CD14-positive monocyte (primary cell): ENCODE measurements around the gene SNAPC3. TPM values are rescaled to one million over a fixed set of nuclear protein-coding genes. Genes with fewer than 3 reads are reported as not detected.

Experiments
- DNase-seq, 3 donors: peaks; one replicate each; pipeline ENCODE4 v3.0.0-alpha.2; 2011 to 2022
- H2AFZ ChIP-seq: 2 replicates; pipeline ENCODE4 v1.6.0; 2012; ENCODE audit warnings: mild to moderate bottlenecking, low read depth, low read length, inconsistent platforms; ENCODE audit not compliant: insufficient read depth, poor library complexity, severe bottlenecking
- H3K27ac ChIP-seq, 2 donors: 1 replicate in 1 of 2; 2 replicates in 1 of 2; pipeline ENCODE4 v1.5.1; 2012 to 2013; ENCODE audit warnings: low read length in 2 of 2, control low read depth in 1 of 2, inconsistent platforms in 1 of 2, low read depth in 1 of 2, mild to moderate bottlenecking in 1 of 2
- H3K27me3 ChIP-seq, 2 donors: one replicate each; pipeline versions ENCODE4 v1.6.0 to v1.6.1; 2011 to 2013; ENCODE audit warnings: low read length in 2 of 2; ENCODE audit not compliant: control insufficient read depth in 2 of 2, insufficient read depth in 2 of 2
- H3K36me3 ChIP-seq, 2 donors: replicated peaks in 1 of 2; 1 replicate in 1 of 2; 2 replicates in 1 of 2; pipeline versions ENCODE4 v1.5.1 to v1.6.1; 2012 to 2013; ENCODE audit warnings: low read length in 2 of 2, control low read depth in 1 of 2, inconsistent platforms in 1 of 2, mild to moderate bottlenecking in 1 of 2; ENCODE audit not compliant: insufficient read depth in 2 of 2, control insufficient read depth in 1 of 2
- H3K4me1 ChIP-seq, 2 donors: 1 replicate in 1 of 2; 2 replicates in 1 of 2; pipeline versions ENCODE4 v1.5.1 to v1.6.1; 2012 to 2013; ENCODE audit warnings: low read length in 2 of 2, control low read depth in 1 of 2, inconsistent platforms in 1 of 2, mild to moderate bottlenecking in 1 of 2, moderate library complexity in 1 of 2; ENCODE audit not compliant: insufficient read depth in 2 of 2, control insufficient read depth in 1 of 2
- H3K4me2 ChIP-seq: replicated peaks from 2 replicates; pipeline ENCODE3; 2012; ENCODE audit warnings: low read length, moderate library complexity, mild to moderate bottlenecking; ENCODE audit not compliant: poor library complexity, severe bottlenecking; ENCODE audit errors: extremely low read depth
- H3K4me3 ChIP-seq, 3 experiments: fragments of 200-600 bp in 1 of 3; sonication (generic) in 1 of 3; replicated peaks in 1 of 3; 1 replicate in 2 of 3; 2 replicates in 1 of 3; pipeline ENCODE4 v1.5.1; 2011 to 2013; ENCODE audit warnings: low read length in 3 of 3, mild to moderate bottlenecking in 3 of 3, control low read depth in 2 of 3, low read depth in 2 of 3, inconsistent platforms in 1 of 3, moderate library complexity in 1 of 3
- H3K79me2 ChIP-seq: 2 replicates; pipeline ENCODE4 v1.6.0; 2012; ENCODE audit warnings: mild to moderate bottlenecking, control low read depth, inconsistent platforms, low read length, moderate library complexity; ENCODE audit not compliant: insufficient read depth
- H3K9ac ChIP-seq: 2 replicates; pipeline ENCODE4 v1.6.0; 2017; ENCODE audit warnings: low read length, mild to moderate bottlenecking; ENCODE audit not compliant: insufficient read depth, poor library complexity, severe bottlenecking
- H3K9me3 ChIP-seq, 2 donors: replicated peaks in 1 of 2; 1 replicate in 1 of 2; 2 replicates in 1 of 2; pipeline versions ENCODE4 v1.5.1 to v1.6.1; 2012 to 2013; ENCODE audit warnings: low read length in 2 of 2, control low read depth in 1 of 2; ENCODE audit not compliant: control insufficient read depth in 1 of 2, insufficient read depth in 1 of 2
- H4K20me1 ChIP-seq: 2 replicates; pipeline ENCODE4 v1.6.0; 2012; ENCODE audit warnings: mild to moderate bottlenecking, low read length, control low read depth, moderate library complexity; ENCODE audit not compliant: insufficient read depth
- H3K27ac Mint-ChIP-seq, 7 donors: one replicate each; pipeline ENCODE4 v1.8.0; 2020; ENCODE audit warnings: mild to moderate bottlenecking in 7 of 7, mixed read lengths in 7 of 7, moderate library complexity in 6 of 7, inconsistent platforms in 2 of 7
- H3K27me3 Mint-ChIP-seq, 3 donors: one replicate each; pipeline ENCODE4 v1.8.0; 2021 to 2022; ENCODE audit warnings: low read depth in 3 of 3, mild to moderate bottlenecking in 3 of 3, mixed read lengths in 3 of 3, moderate library complexity in 3 of 3, inconsistent platforms in 1 of 3
- H3K36me3 Mint-ChIP-seq, 2 donors: one replicate each; pipeline ENCODE4 v1.8.0; 2020; ENCODE audit warnings: mixed read lengths in 2 of 2, inconsistent platforms in 1 of 2, mild to moderate bottlenecking in 1 of 2
- H3K4me1 Mint-ChIP-seq: one replicate; pipeline ENCODE4 v1.8.0; 2020; ENCODE audit warnings: mild to moderate bottlenecking, mixed read lengths
- H3K4me3 Mint-ChIP-seq, 2 donors: one replicate each; pipeline ENCODE4 v1.8.0; 2020; ENCODE audit warnings: mild to moderate bottlenecking in 2 of 2, mixed read lengths in 2 of 2, moderate library complexity in 1 of 2
- H3K9me3 Mint-ChIP-seq, 7 donors: one replicate each; pipeline ENCODE4 v1.8.0; 2020 to 2022; ENCODE audit warnings: mixed read lengths in 7 of 7, mild to moderate bottlenecking in 6 of 7, moderate library complexity in 6 of 7, inconsistent platforms in 2 of 7
- CTCF ChIP-seq: fragments of 200-600 bp; IDR thresholded peaks from one replicate; pipeline ENCODE4 v1.8.0; 2022; ENCODE audit warnings: antibody characterized with exemption, mild to moderate bottlenecking
- WGBS: methylation state at CpG from one replicate; pipeline ENCODE4 v1.1.5; 2013; ENCODE audit warnings: missing lambda C conversion rate; ENCODE audit not compliant: insufficient coverage; 5-methylcytosine and 5-hydroxymethylcytosine counted together
- intact Hi-C, 2 donors: fragments of 100-400 bp; cut with micrococcal nuclease; formaldehyde crosslinking; loops; one replicate each; pipeline versions ENCODE4 v1.15.0 to v1.15.1; 2023
- polyA plus RNA-seq, 3 donors: library from polyadenylated mRNA; depleted of rRNA in 1 of 3; unstranded in 2 of 3; stranded (reverse) in 1 of 3; fragments of 300-500 nt in 2 of 3; fragments of >200 nt in 1 of 3; fragmentation: Illumina TruSeq in 2 of 3; gene quantifications; 1 replicate in 2 of 3; 2 replicates in 1 of 3; pipeline ENCODE4 v1.2.3, GENCODE V29; 2012 to 2021

Gene SNAPC3
- polyA plus RNA-seq, 3 donors = 10.9 to 15.8 (median 14.3) TPM

- Histone ChIP-seq H3K4me1 (no peaks in the 10 kb centered on the region), H3K27ac (no peak overlapping the region), H3K9ac (no peak overlapping the region), H3K9me3 (no peaks in the 10 kb centered on the region), H3K36me3 (no peaks in the 10 kb centered on the region), H3K4me2 (no peak overlapping the region), H2AFZ (no peak overlapping the region), H3K79me2 (no peaks in the 10 kb centered on the region), H3K27me3 (no peaks in the 10 kb centered on the region), H4K20me1 (no peaks in the 10 kb centered on the region), H3K4me3 (no peak overlapping the region)
- H3K9me3 Mint-ChIP-seq = peaks cover 0 to 4% (median 0%) of the 10 kb centered on the region in 7 donors
- intact Hi-C loops = no loop called here
- TF ChIP-seq CTCF = no peak
- WGBS = no CpG with 5 or more reads among the region's 1 CpG
- DNase-seq = no peak
- peaks cover 0 to 3% (median 2%) of the 10 kb centered on the region in 3 donors for H3K27me3 Mint-ChIP-seq
- H3K36me3 Mint-ChIP-seq = no peaks in the 10 kb centered on the region
- no peak overlapping the region for H3K4me3 Mint-ChIP-seq
- no peaks in the 10 kb centered on the region for H3K4me1 Mint-ChIP-seq
- no peak overlapping the region for H3K27ac Mint-ChIP-seq
Measured at GRCh38 chr9:15381491-15381890, 41.2 kb upstream of the SNAPC3 start.

GRCh38 chr9:15386465-15386864 lies 36.2 kb upstream of the SNAPC3 start:
- H3K27me3 ChIP-seq = no peaks in the 10 kb centered on the region

More at GRCh38 chr9:15386465-15386864, 36.2 kb upstream of the SNAPC3 start:
- Mint-ChIP-seq H3K4me3 (no peak overlapping the region), H3K27ac (peak overlapping the region in 1 of 7 donors; percentile 62), H3K36me3 (no peaks in the 10 kb centered on the region), H3K27me3 (peaks cover 0 to 3% (median 3%) of the 10 kb centered on the region in 3 donors), H3K4me1 (no peaks in the 10 kb centered on the region), H3K9me3 (peaks cover 0 to 6% (median 0%) of the 10 kb centered on the region in 7 donors)
- no peak overlapping the region for H3K4me2 ChIP-seq
- TF ChIP-seq CTCF = no peak
- no peak overlapping the region for H3K9ac ChIP-seq
- no peaks in the 10 kb centered on the region for H3K9me3 ChIP-seq
- H3K4me1 ChIP-seq = no peaks in the 10 kb centered on the region
- H3K27ac ChIP-seq = no peak overlapping the region
- intact Hi-C loops = no loop called here
- H2AFZ ChIP-seq = no peak overlapping the region
- no peaks in the 10 kb centered on the region for H3K36me3 ChIP-seq
- H3K79me2 ChIP-seq = no peaks in the 10 kb centered on the region
- H4K20me1 ChIP-seq = no peaks in the 10 kb centered on the region
- WGBS = 75% methylated on average over 4 of the region's 6 CpGs
- DNase-seq = no peak
- H3K4me3 ChIP-seq = no peak overlapping the region
